BE2C (cell line): ENCODE measurements around the gene GPR78.

ENCODE experiments used
- DNase-seq: peaks from one replicate; pipeline ENCODE4 v3.0.0-alpha.2; 2020
- H3K27me3 ChIP-seq: fragments of 250-450 bp; sonication (Bioruptor Pico); 2 replicates; pipeline ENCODE4 v1.5.1; 2020; ENCODE audit warnings: mild to moderate bottlenecking
- H3K36me3 ChIP-seq: fragments of 250-450 bp; sonication (Bioruptor Pico); 2 replicates; pipeline ENCODE4 v1.5.1; 2020; ENCODE audit warnings: mild to moderate bottlenecking
- H3K4me1 ChIP-seq: fragments of 250-450 bp; sonication (Bioruptor Pico); 2 replicates; pipeline ENCODE4 v1.5.1; 2020
- H3K4me3 ChIP-seq: 2 replicates; pipeline ENCODE4 v1.5.1; 2011; ENCODE audit warnings: low read depth, low read length
- H3K9me3 ChIP-seq: fragments of 250-450 bp; sonication (Bioruptor Pico); 2 replicates; pipeline ENCODE4 v1.5.1; 2020
- TF ChIP-seq, protein P1 (sequence below): IDR thresholded peaks from 2 replicates; pipeline ENCODE4 v1.5.1; 2012; ENCODE audit warnings: mild to moderate bottlenecking, low read depth, low read length

GPR78 gene

GRCh38 chr4:8606966-8607365 lies 26.8 kb downstream of the GPR78 start:
- DNase-seq: no peak
- Histone ChIP-seq H3K27me3 (peaks cover 19% of the 10 kb centered on the region), H3K9me3 (no peaks in the 10 kb centered on the region), H3K36me3 (no peaks in the 10 kb centered on the region), H3K4me1 (no peaks in the 10 kb centered on the region), H3K4me3 (no peak overlapping the region)
- TF ChIP-seq, protein P1, sequence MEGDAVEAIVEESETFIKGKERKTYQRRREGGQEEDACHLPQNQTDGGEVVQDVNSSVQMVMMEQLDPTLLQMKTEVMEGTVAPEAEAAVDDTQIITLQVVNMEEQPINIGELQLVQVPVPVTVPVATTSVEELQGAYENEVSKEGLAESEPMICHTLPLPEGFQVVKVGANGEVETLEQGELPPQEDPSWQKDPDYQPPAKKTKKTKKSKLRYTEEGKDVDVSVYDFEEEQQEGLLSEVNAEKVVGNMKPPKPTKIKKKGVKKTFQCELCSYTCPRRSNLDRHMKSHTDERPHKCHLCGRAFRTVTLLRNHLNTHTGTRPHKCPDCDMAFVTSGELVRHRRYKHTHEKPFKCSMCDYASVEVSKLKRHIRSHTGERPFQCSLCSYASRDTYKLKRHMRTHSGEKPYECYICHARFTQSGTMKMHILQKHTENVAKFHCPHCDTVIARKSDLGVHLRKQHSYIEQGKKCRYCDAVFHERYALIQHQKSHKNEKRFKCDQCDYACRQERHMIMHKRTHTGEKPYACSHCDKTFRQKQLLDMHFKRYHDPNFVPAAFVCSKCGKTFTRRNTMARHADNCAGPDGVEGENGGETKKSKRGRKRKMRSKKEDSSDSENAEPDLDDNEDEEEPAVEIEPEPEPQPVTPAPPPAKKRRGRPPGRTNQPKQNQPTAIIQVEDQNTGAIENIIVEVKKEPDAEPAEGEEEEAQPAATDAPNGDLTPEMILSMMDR: no peak

DNA sequence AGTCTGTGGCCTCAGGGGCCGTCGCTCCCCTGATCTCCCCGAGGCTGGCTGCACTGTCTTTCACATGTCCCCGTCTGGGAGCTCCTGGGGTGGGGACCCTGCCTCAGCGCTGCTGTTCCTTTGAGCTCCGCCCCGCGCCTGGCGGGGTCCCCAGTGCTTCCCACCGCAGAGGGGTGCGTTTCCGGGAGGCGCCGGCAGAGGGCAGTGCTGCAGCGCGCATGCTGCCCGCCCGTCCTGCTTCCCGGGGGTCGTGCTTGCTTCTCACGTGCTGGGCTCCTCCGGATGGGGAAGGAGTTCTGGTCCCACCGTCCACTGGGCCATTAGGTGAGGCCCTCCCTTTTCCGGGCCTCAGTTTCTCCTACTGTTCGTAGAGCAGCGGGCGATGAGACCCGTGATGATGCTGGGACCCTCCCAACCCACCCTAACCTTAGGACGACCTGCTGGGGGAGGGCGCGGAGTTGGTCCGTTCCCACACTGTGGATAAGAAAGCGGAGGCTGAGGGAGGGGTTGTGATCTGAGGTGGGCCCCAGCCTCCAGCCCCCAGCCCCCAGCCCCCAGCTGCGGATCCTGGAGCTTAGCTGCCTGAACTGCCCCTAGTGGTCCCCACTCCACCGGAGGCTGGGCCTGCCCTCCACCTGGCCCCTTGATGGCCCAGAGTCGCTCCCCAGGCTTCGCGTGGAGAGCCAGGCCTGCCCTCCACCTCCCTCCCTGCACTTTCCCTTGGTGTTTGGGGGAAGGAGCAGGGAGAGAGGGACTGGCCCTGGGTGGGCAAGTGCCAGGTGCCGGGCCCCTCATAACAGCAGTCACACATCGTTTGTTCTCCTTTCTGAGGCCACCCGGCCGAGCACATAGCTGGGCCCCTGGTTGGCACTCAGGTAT lies 27.6 kb downstream of the GPR78 start:
- Histone ChIP-seq H3K9me3 (no peaks in the 10 kb centered on the region), H3K36me3 (no peaks in the 10 kb centered on the region), H3K4me3 (0 out of 2 replicates have a peak overlapping the region, but pooled peaks have one; percentile 10), H3K27me3 (peaks cover 19% of the 10 kb centered on the region), H3K4me1 (no peaks in the 10 kb centered on the region)
- TF ChIP-seq, protein P1: peak; percentile 84
- DNase-seq: peak; percentile 81

DNA sequence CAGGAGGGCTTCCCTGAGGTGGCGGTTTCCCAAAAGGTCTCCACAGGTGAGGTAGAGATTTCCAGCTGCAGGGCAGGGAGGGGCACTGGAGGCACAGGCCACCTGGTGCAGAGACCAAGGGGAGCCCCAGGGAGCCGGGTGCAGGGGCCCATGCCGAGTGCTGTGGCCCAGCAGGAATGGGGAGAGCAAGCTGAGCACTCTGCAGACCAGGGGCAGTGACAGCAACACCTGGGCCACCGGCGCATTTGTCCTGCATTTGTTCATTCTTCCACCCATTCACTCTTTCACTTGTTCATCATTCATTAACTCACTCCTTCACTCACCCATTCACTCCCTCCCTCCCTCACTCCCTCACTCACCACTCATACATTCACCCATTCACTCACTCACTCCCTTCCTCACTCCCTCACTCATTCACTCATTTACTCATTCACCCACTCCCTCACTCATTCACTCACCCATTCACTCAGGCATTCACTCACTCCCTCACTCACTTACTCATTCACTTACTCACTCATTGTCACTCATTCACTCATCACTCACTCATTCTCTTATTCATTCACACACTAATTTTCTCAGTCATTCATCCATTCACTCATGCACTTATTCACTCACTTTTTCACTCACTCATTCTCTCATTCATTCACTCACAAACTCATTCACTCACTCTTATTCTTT lies 28.7 kb downstream of the GPR78 start:
- H3K27me3 ChIP-seq: peaks cover 19% of the 10 kb centered on the region
- H3K4me1 ChIP-seq: no peaks in the 10 kb centered on the region
- TF ChIP-seq, protein P1: no peak
- no peaks in the 10 kb centered on the region for H3K9me3 ChIP-seq
- H3K4me3 ChIP-seq: no peak overlapping the region
- DNase-seq: no peak
- H3K36me3 ChIP-seq: no peaks in the 10 kb centered on the region

DNA sequence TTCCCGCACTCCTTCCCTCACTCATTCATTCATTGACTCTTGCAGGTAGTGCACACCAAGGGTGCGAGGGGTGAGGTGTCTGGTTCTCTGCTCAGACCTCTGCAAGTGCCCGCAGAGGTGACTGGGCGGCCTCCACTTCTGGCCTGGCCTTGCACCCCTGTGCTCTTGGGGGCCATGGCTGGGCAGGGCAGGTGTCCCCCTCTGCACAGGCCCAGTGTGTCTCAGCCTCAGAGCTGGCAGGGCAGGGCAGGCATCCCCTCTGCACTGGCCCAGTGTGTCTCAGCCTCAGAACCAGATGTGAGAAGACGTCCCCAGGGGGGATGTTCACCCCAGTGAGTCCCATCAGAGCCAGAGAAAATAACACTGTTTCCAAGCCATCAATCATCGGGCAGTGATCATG lies 29.2 kb downstream of the GPR78 start:
- DNase-seq: no peak
- no peaks in the 10 kb centered on the region for H3K36me3 ChIP-seq
- H3K4me3 ChIP-seq: no peak overlapping the region
- H3K9me3 ChIP-seq: no peaks in the 10 kb centered on the region
- H3K4me1 ChIP-seq: no peaks in the 10 kb centered on the region
- H3K27me3 ChIP-seq: peaks cover 19% of the 10 kb centered on the region
- TF ChIP-seq, protein P1: no peak

- Histone ChIP-seq H3K36me3 (no peaks in the 10 kb centered on the region), H3K27me3 (peaks cover 19% of the 10 kb centered on the region)
- TF ChIP-seq, protein P1: no peak
These were observed 29.7 kb downstream of the GPR78 start for GRCh38 chr4:8609824-8610350.

More at GRCh38 chr4:8609824-8610350, 29.7 kb downstream of the GPR78 start:
- Histone ChIP-seq H3K4me1 (no peaks in the 10 kb centered on the region), H3K4me3 (no peak overlapping the region), H3K9me3 (no peaks in the 10 kb centered on the region)
- peak; percentile 34 for DNase-seq
